BE2C (cell line): ENCODE data around the gene TUT4.

Source experiments
- DNase-seq: peaks from one replicate; pipeline ENCODE4 v3.0.0-alpha.2; 2020
- H3K27me3 ChIP-seq: fragments of 250-450 bp; sonication (Bioruptor Pico); 2 replicates; pipeline ENCODE4 v1.5.1; 2020; ENCODE audit warnings: mild to moderate bottlenecking
- H3K36me3 ChIP-seq: fragments of 250-450 bp; sonication (Bioruptor Pico); 2 replicates; pipeline ENCODE4 v1.5.1; 2020; ENCODE audit warnings: mild to moderate bottlenecking
- H3K4me1 ChIP-seq: fragments of 250-450 bp; sonication (Bioruptor Pico); 2 replicates; pipeline ENCODE4 v1.5.1; 2020
- H3K4me3 ChIP-seq: 2 replicates; pipeline ENCODE4 v1.5.1; 2011; ENCODE audit warnings: low read depth, low read length
- H3K9me3 ChIP-seq: fragments of 250-450 bp; sonication (Bioruptor Pico); 2 replicates; pipeline ENCODE4 v1.5.1; 2020
- CTCF ChIP-seq: IDR thresholded peaks from 2 replicates; pipeline ENCODE4 v1.5.1; 2012; ENCODE audit warnings: mild to moderate bottlenecking, low read depth, low read length

The TUT4 gene

GRCh38 chr1:52567943-52568342 lies 15.1 kb upstream of the TUT4 start:
- TF ChIP-seq CTCF: no peak
- Histone ChIP-seq H3K9me3 (no peaks in the 10 kb centered on the region), H3K27me3 (no peaks in the 10 kb centered on the region), H3K4me1 (no peaks in the 10 kb centered on the region), H3K36me3 (no peaks in the 10 kb centered on the region), H3K4me3 (no peak overlapping the region)
- DNase-seq: no peak

- Histone ChIP-seq H3K27me3 (no peaks in the 10 kb centered on the region), H3K36me3 (no peaks in the 10 kb centered on the region), H3K4me1 (no peaks in the 10 kb centered on the region), H3K9me3 (no peaks in the 10 kb centered on the region), H3K4me3 (no peak overlapping the region)
- TF ChIP-seq CTCF: no peak
- no peak for DNase-seq
Observed at GRCh38 chr1:52562766-52563165, 9.9 kb upstream of the TUT4 start.

GRCh38 chr1:52559875-52560274 lies 7.0 kb upstream of the TUT4 start:
- Histone ChIP-seq H3K9me3 (no peaks in the 10 kb centered on the region), H3K36me3 (no peaks in the 10 kb centered on the region), H3K4me1 (no peaks in the 10 kb centered on the region), H3K4me3 (no peak overlapping the region), H3K27me3 (no peaks in the 10 kb centered on the region)
- no peak for TF ChIP-seq CTCF
- DNase-seq: no peak

GRCh38 chr1:52558941-52559340 lies 6.0 kb upstream of the TUT4 start:
- DNase-seq: no peak
- no peaks in the 10 kb centered on the region for H3K9me3 ChIP-seq
- H3K4me3 ChIP-seq: no peak overlapping the region
- no peaks in the 10 kb centered on the region for H3K36me3 ChIP-seq
- TF ChIP-seq CTCF: no peak
- H3K4me1 ChIP-seq: no peaks in the 10 kb centered on the region
- H3K27me3 ChIP-seq: no peaks in the 10 kb centered on the region

GRCh38 chr1:52556641-52557360 lies 3.9 kb upstream of the TUT4 start:
- TF ChIP-seq CTCF: no peak
- Histone ChIP-seq H3K4me1 (no peaks in the 10 kb centered on the region), H3K9me3 (no peaks in the 10 kb centered on the region), H3K4me3 (no peak overlapping the region), H3K36me3 (no peaks in the 10 kb centered on the region), H3K27me3 (no peaks in the 10 kb centered on the region)
- DNase-seq: no peak

GRCh38 chr1:52554756-52555155 lies 1.9 kb upstream of the TUT4 start:
- Histone ChIP-seq H3K9me3 (no peaks in the 10 kb centered on the region), H3K27me3 (no peaks in the 10 kb centered on the region), H3K4me3 (no peak overlapping the region), H3K4me1 (no peaks in the 10 kb centered on the region), H3K36me3 (no peaks in the 10 kb centered on the region)
- TF ChIP-seq CTCF: no peak
- no peak for DNase-seq
